ENCODE data around the gene KCNK18. TPM values are rescaled to one million over a fixed set of nuclear protein-coding genes. Genes with fewer than 3 reads are reported as not detected.

The KCNK18 gene
- not detected for polyA plus RNA-seq (2012; ENCODE audit: low read depth, missing spikeins)

- TF ChIP-seq POLR2AphosphoS5 (IDR thresholded peaks at IDR 0.05; ENCODE audit: low read depth, low read length) (no peak), POU2F2 (IDR thresholded peaks at IDR 0.05; ENCODE audit: low read depth, low read length) (no peak), POLR2A (IDR thresholded peaks at IDR 0.05; ENCODE audit: low read depth, low read length) (no peak), TAF1 (IDR thresholded peaks at IDR 0.05; ENCODE audit: low read depth, low read length) (no peak), PAX5 (IDR thresholded peaks at IDR 0.05; ENCODE audit: insufficient read depth, low read length, severe bottlenecking) (no peak), SPI1 (IDR thresholded peaks at IDR 0.05; ENCODE audit: low read depth, low read length) (no peak)
- FAIRE-seq: no peak
Observed at GRCh38 chr10:117197189-117197588, at the start of gene KCNK18. TSS of gene KCNK18 (plus strand) at chr10:117197489. CDS start at chr10:117197489, 0 bp downstream.

GRCh38 chr10:117148284-117148683 lies 49.0 kb upstream of the KCNK18 start:
- DNase-seq (ENCODE audit: insufficient read length, low spot score) (no peak), FAIRE-seq (no peak)
- TF ChIP-seq POLR2AphosphoS5 (IDR thresholded peaks at IDR 0.05; ENCODE audit: low read depth, low read length) (no peak), POLR2A (IDR thresholded peaks at IDR 0.05; ENCODE audit: low read depth, low read length) (no peak), TAF1 (IDR thresholded peaks at IDR 0.05; ENCODE audit: low read depth, low read length) (no peak), POU2F2 (IDR thresholded peaks at IDR 0.05; ENCODE audit: low read depth, low read length) (no peak), PAX5 (IDR thresholded peaks at IDR 0.05; ENCODE audit: insufficient read depth, low read length, severe bottlenecking) (no peak), SPI1 (IDR thresholded peaks at IDR 0.05; ENCODE audit: low read depth, low read length) (no peak)

More at GRCh38 chr10:117197189-117197588, at the start of gene KCNK18:
- DNase-seq (ENCODE audit: insufficient read length, low spot score): no peak

GRCh38 chr10:117152668-117153067 lies 44.6 kb upstream of the KCNK18 start:
- DNase-seq (ENCODE audit: insufficient read length, low spot score): no peak
- FAIRE-seq: no peak
- TF ChIP-seq POLR2A (IDR thresholded peaks at IDR 0.05; ENCODE audit: low read depth, low read length): no peak
- no peak for TF ChIP-seq PAX5 (IDR thresholded peaks at IDR 0.05; ENCODE audit: insufficient read depth, low read length, severe bottlenecking)
- no peak for TF ChIP-seq TAF1 (IDR thresholded peaks at IDR 0.05; ENCODE audit: low read depth, low read length)
- no peak for TF ChIP-seq POU2F2 (IDR thresholded peaks at IDR 0.05; ENCODE audit: low read depth, low read length)

- no peak for TF ChIP-seq POU2F2 (IDR thresholded peaks at IDR 0.05; ENCODE audit: low read depth, low read length)
- TF ChIP-seq SPI1 (IDR thresholded peaks at IDR 0.05; ENCODE audit: low read depth, low read length): no peak
- TF ChIP-seq PAX5 (IDR thresholded peaks at IDR 0.05; ENCODE audit: insufficient read depth, low read length, severe bottlenecking): no peak
- TF ChIP-seq POLR2A (IDR thresholded peaks at IDR 0.05; ENCODE audit: low read depth, low read length): no peak
- FAIRE-seq: no peak
Observed at GRCh38 chr10:117158297-117158696, 39.0 kb upstream of the KCNK18 start.

GRCh38 chr10:117159390-117159789 lies 37.9 kb upstream of the KCNK18 start:
- TF ChIP-seq TAF1 (IDR thresholded peaks at IDR 0.05; ENCODE audit: low read depth, low read length) (no peak), POLR2A (IDR thresholded peaks at IDR 0.05; ENCODE audit: low read depth, low read length) (no peak), POLR2AphosphoS5 (IDR thresholded peaks at IDR 0.05; ENCODE audit: low read depth, low read length) (no peak), POU2F2 (IDR thresholded peaks at IDR 0.05; ENCODE audit: low read depth, low read length) (no peak), PAX5 (IDR thresholded peaks at IDR 0.05; ENCODE audit: insufficient read depth, low read length, severe bottlenecking) (no peak), SPI1 (IDR thresholded peaks at IDR 0.05; ENCODE audit: low read depth, low read length) (no peak)
- FAIRE-seq (no peak), DNase-seq (ENCODE audit: insufficient read length, low spot score) (no peak)

More at GRCh38 chr10:117158297-117158696, 39.0 kb upstream of the KCNK18 start:
- no peak for DNase-seq (ENCODE audit: insufficient read length, low spot score)

GRCh38 chr10:117160567-117160966 lies 36.7 kb upstream of the KCNK18 start:
- TF ChIP-seq SPI1 (IDR thresholded peaks at IDR 0.05; ENCODE audit: low read depth, low read length): no peak
- TF ChIP-seq POU2F2 (IDR thresholded peaks at IDR 0.05; ENCODE audit: low read depth, low read length): no peak
- TF ChIP-seq POLR2A (IDR thresholded peaks at IDR 0.05; ENCODE audit: low read depth, low read length): no peak
- no peak for TF ChIP-seq TAF1 (IDR thresholded peaks at IDR 0.05; ENCODE audit: low read depth, low read length)
- TF ChIP-seq POLR2AphosphoS5 (IDR thresholded peaks at IDR 0.05; ENCODE audit: low read depth, low read length): no peak
- no peak for TF ChIP-seq PAX5 (IDR thresholded peaks at IDR 0.05; ENCODE audit: insufficient read depth, low read length, severe bottlenecking)
- no peak for DNase-seq (ENCODE audit: insufficient read length, low spot score)
- FAIRE-seq: no peak

GRCh38 chr10:117161386-117162033 lies 35.8 kb upstream of the KCNK18 start:
- FAIRE-seq (no peak), DNase-seq (ENCODE audit: insufficient read length, low spot score) (no peak)
- TF ChIP-seq SPI1 (IDR thresholded peaks at IDR 0.05; ENCODE audit: low read depth, low read length): no peak
- TF ChIP-seq POU2F2 (IDR thresholded peaks at IDR 0.05; ENCODE audit: low read depth, low read length): no peak
- TF ChIP-seq TAF1 (IDR thresholded peaks at IDR 0.05; ENCODE audit: low read depth, low read length): no peak
- TF ChIP-seq POLR2A (IDR thresholded peaks at IDR 0.05; ENCODE audit: low read depth, low read length): no peak
- no peak for TF ChIP-seq PAX5 (IDR thresholded peaks at IDR 0.05; ENCODE audit: insufficient read depth, low read length, severe bottlenecking)
- no peak for TF ChIP-seq POLR2AphosphoS5 (IDR thresholded peaks at IDR 0.05; ENCODE audit: low read depth, low read length)

- no peak for DNase-seq (ENCODE audit: insufficient read length, low spot score)
- TF ChIP-seq TAF1 (IDR thresholded peaks at IDR 0.05; ENCODE audit: low read depth, low read length) (no peak), POLR2A (IDR thresholded peaks at IDR 0.05; ENCODE audit: low read depth, low read length) (no peak), SPI1 (IDR thresholded peaks at IDR 0.05; ENCODE audit: low read depth, low read length) (no peak), PAX5 (IDR thresholded peaks at IDR 0.05; ENCODE audit: insufficient read depth, low read length, severe bottlenecking) (no peak), POU2F2 (IDR thresholded peaks at IDR 0.05; ENCODE audit: low read depth, low read length) (no peak), POLR2AphosphoS5 (IDR thresholded peaks at IDR 0.05; ENCODE audit: low read depth, low read length) (no peak)
- FAIRE-seq: no peak
Observed at GRCh38 chr10:117162093-117163060, 34.9 kb upstream of the KCNK18 start.
